Glutamatergic neuron (in vitro differentiated cells): Measurements from ENCODE around the gene RBM27. TPM values are rescaled to one million over a fixed set of nuclear protein-coding genes. Genes with fewer than 3 reads are reported as not detected.
A peak's percentile ranks its signal among the peaks of the same experiment; 100 is the strongest.
"Not testable (repeated sequence)": the region's sequence is repeated elsewhere in the genome, so short reads cannot be mapped to it uniquely, and the experiment has no call there.

Experiments
- DNase-seq: peaks from one replicate; pipeline ENCODE4 v3.0.0; 2022
- H3K27ac Mint-ChIP-seq: one replicate; pipeline ENCODE4 v1.8.0; 2020; ENCODE audit warnings: mild to moderate bottlenecking, mixed read lengths, inconsistent platforms; ENCODE audit not compliant: unreplicated experiment
- H3K27me3 Mint-ChIP-seq: one replicate; pipeline ENCODE4 v1.8.0; 2020; ENCODE audit warnings: mild to moderate bottlenecking, moderate library complexity, mixed read lengths, inconsistent platforms; ENCODE audit not compliant: unreplicated experiment
- H3K36me3 Mint-ChIP-seq: one replicate; pipeline ENCODE4 v1.8.0; 2020; ENCODE audit warnings: mild to moderate bottlenecking, mixed read lengths, inconsistent platforms; ENCODE audit not compliant: unreplicated experiment
- H3K4me1 Mint-ChIP-seq: one replicate; pipeline ENCODE4 v1.8.0; 2020; ENCODE audit warnings: mild to moderate bottlenecking, low read depth, mixed read lengths, inconsistent platforms; ENCODE audit not compliant: unreplicated experiment
- H3K4me3 Mint-ChIP-seq: one replicate; pipeline ENCODE4 v1.8.0; 2020; ENCODE audit warnings: mild to moderate bottlenecking, mixed read lengths, inconsistent platforms; ENCODE audit not compliant: unreplicated experiment
- H3K9me3 Mint-ChIP-seq: one replicate; pipeline ENCODE4 v1.8.0; 2020; ENCODE audit warnings: mild to moderate bottlenecking, moderate library complexity, mixed read lengths, inconsistent platforms; ENCODE audit not compliant: unreplicated experiment
- total RNA-seq: library from RNA; stranded (reverse); fragmentation: NEBNext Ultra II Directional; extraction: Animal tissue kit (Norgen Biotek cat#: 25700); gene quantifications from one replicate; pipeline ENCODE4 v1.2.1, GENCODE V29; 2021; ENCODE audit not compliant: unreplicated experiment
- TF ChIP-seq, protein P1 (sequence below): fragments of 200-600 bp; sonication (generic); IDR thresholded peaks from one replicate; pipeline ENCODE4 v1.5.0; 2021; ENCODE audit not compliant: partially characterized antibody, unreplicated experiment

The RBM27 gene
- total RNA-seq, 1 donor from 2014 or later: 20.8 TPM

DNA sequence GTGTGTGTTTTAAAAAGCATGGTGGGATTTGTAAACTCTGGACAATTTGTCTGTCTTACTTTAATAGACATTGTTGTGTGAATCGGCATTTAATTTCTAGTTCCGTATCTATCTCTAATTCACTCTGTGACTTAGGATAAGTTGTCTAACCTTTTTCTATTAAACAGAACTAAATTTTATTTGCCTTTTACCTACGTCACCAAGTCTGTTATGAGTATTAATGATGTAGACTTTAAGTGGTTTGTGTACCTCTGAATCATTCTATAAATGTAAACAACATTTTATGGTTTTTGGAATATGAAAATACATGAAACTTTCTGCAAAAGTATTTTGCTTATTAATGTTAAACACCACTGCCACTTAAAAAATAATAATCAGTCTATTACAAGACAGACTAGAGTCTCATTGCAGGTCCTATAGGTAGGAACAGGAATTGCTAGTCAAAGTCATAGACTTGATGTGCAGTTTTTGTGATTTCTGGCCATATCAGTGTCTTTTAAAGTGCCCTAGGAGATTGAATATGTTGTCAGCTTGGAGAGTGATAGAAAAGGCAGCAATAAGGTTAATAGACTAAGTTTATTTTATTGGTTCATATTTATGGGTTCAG is 5.6 kb downstream of the RBM27 start:
- peaks cover 2% of the 10 kb centered on the region for H3K9me3 Mint-ChIP-seq
- no peaks in the 10 kb centered on the region for H3K27me3 Mint-ChIP-seq
- no peak for DNase-seq
- no peak overlapping the region for H3K27ac Mint-ChIP-seq
- no peaks in the 10 kb centered on the region for H3K36me3 Mint-ChIP-seq
- TF ChIP-seq, protein P1, sequence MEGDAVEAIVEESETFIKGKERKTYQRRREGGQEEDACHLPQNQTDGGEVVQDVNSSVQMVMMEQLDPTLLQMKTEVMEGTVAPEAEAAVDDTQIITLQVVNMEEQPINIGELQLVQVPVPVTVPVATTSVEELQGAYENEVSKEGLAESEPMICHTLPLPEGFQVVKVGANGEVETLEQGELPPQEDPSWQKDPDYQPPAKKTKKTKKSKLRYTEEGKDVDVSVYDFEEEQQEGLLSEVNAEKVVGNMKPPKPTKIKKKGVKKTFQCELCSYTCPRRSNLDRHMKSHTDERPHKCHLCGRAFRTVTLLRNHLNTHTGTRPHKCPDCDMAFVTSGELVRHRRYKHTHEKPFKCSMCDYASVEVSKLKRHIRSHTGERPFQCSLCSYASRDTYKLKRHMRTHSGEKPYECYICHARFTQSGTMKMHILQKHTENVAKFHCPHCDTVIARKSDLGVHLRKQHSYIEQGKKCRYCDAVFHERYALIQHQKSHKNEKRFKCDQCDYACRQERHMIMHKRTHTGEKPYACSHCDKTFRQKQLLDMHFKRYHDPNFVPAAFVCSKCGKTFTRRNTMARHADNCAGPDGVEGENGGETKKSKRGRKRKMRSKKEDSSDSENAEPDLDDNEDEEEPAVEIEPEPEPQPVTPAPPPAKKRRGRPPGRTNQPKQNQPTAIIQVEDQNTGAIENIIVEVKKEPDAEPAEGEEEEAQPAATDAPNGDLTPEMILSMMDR: peak; percentile 36
- peaks cover 2% of the 10 kb centered on the region for H3K4me1 Mint-ChIP-seq
- no peak overlapping the region for H3K4me3 Mint-ChIP-seq

DNA sequence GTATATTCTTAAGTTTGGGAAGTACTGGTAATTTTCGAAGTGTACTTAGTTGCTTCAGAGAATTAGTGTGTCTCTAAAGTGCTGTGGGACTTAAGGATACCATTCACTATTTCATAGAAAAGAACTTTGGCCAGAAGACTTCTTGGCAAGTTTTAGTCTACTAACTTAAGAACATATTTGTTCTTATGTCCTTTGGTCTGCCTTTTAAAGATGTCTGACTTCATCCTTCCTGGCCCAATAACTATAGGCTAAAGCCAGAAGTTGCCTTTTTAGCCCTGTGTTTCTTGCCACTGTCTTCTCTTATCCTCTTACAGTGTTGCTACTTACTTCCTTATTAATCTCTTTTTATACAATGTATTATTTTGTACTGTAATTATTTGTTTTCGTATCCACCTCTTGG is 6.3 kb downstream of the RBM27 start:
- no peak overlapping the region for H3K4me3 Mint-ChIP-seq
- H3K27ac Mint-ChIP-seq: no peak overlapping the region
- no peak for DNase-seq
- peaks cover 3% of the 10 kb centered on the region for H3K4me1 Mint-ChIP-seq
- TF ChIP-seq, protein P1: no peak
- H3K36me3 Mint-ChIP-seq: no peaks in the 10 kb centered on the region
- H3K9me3 Mint-ChIP-seq: peaks cover 2% of the 10 kb centered on the region
- H3K27me3 Mint-ChIP-seq: no peaks in the 10 kb centered on the region

DNA sequence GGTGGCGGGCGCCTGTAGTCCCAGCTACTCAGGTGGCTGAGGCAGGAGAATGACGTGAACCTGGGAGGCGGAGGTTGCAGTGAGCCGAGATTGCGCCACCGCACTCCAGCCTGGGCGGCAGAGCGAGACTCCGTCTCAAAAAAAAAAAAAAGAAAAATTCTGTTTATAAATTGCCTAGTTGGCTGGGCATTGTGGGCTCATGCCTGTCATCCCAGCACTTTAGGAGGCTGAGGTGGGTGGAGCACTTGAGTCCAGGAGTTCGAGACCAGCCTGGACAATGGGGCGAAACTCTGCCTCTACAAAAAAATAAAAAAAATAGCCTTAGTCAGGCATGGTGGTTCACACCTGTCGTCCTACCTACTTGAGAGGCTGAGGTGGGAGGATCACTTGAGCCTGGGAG is 7.4 kb downstream of the RBM27 start:
- not testable (repeated sequence) for DNase-seq, H3K9me3 Mint-ChIP-seq, H3K27ac Mint-ChIP-seq, H3K27me3 Mint-ChIP-seq, H3K4me1 Mint-ChIP-seq, H3K36me3 Mint-ChIP-seq, H3K4me3 Mint-ChIP-seq

DNA sequence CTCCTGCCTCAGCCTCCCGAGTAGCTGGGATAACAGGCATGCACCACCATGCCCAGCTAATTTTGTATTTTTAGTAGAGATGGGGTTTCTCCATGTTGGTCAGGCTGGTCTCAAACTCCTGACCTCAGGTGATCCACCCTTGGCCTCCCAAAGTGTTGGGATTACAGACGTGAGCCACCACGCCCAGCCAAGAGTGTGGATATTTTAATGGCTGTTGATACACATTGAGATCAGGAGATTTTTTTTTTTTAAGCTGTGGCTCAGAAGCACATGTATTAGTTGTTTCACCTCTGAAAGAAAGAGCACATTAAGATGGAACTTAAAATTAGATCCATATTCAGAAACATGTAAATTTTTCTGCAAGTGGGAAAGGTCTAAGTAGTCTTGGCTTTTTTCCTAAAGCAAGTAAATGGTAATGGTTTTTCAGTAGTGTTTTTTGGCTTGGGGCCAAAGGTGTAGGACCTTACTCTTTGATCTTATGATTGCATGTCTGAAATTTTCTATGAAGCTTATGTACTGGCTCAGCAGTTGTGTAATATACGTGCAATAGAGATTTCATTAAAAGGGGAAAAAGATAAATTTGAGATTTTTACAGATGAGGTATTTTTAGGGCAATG is 9.9 kb downstream of the RBM27 start:
- H3K27me3 Mint-ChIP-seq: no peaks in the 10 kb centered on the region
- H3K9me3 Mint-ChIP-seq: peaks cover 2% of the 10 kb centered on the region
- DNase-seq: no peak
- peaks cover 7% of the 10 kb centered on the region for H3K4me1 Mint-ChIP-seq
- H3K4me3 Mint-ChIP-seq: no peak overlapping the region
- no peak overlapping the region for H3K27ac Mint-ChIP-seq
- TF ChIP-seq, protein P1: no peak
- H3K36me3 Mint-ChIP-seq: no peaks in the 10 kb centered on the region

DNA sequence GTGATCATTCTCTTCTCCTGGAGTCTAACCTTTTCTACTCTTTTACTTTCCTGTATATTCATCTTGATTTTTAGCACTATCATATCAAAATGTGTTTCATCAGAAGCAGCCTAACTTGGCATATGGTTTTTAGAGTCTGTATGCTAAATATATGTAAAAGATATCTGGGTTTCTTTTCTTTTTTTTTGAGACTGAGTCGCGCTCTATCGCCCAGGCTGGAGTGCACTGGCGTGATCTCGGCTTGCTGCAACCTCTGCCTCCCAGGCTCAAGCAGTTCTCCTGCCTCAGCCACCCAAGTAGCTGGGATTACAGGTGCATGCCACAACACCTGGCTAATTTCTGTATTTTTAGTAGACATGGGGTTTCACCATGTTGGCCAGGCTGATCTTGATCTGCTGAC is 11.5 kb downstream of the RBM27 start:
- H3K36me3 Mint-ChIP-seq, H3K27ac Mint-ChIP-seq, H3K4me3 Mint-ChIP-seq, DNase-seq, H3K4me1 Mint-ChIP-seq, H3K27me3 Mint-ChIP-seq, H3K9me3 Mint-ChIP-seq: not testable (repeated sequence)

DNA sequence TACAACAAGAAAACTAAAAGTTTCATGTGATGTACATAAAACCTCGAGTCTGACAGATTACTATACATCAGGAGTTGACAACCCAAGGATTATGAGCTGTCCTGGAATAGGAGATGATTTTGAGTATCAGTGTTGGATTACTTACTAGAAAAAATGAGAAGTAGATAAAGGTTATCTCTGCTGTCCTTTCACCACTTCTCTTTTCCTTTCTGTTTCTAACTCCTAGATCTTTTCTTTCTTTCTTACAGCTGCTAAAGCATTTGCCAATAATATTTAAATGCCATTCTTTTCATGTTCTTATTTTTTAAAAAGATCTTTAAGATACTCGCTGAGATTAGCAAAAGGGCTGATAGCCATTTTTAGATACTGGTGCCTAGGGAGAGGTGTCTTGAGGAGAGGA is 14.8 kb downstream of the RBM27 start:
- Mint-ChIP-seq H3K4me1 (peaks cover 9% of the 10 kb centered on the region), H3K36me3 (no peaks in the 10 kb centered on the region), H3K27ac (no peak overlapping the region), H3K9me3 (no peaks in the 10 kb centered on the region), H3K27me3 (no peaks in the 10 kb centered on the region), H3K4me3 (no peak overlapping the region)
- no peak for DNase-seq
- TF ChIP-seq, protein P1: no peak
